GM23248 (cell line): ENCODE results near the gene P3H3.
"Not testable (repeated sequence)": the region's sequence is repeated elsewhere in the genome, so short reads cannot be mapped to it uniquely, and the experiment has no call there.

Experiments used
- EZH2 ChIP-seq: fragments of 200-600 bp; sonication (generic); IDR thresholded peaks from 2 replicates; pipeline ENCODE4 v1.6.1; 2018; ENCODE audit warnings: antibody characterized with exemption, mild to moderate bottlenecking; ENCODE audit not compliant: insufficient read depth, poor library complexity, severe bottlenecking
- EZH2phosphoT487 ChIP-seq: fragments of 200-600 bp; sonication (generic); IDR thresholded peaks from 2 replicates; pipeline ENCODE4 v1.6.1; 2018; ENCODE audit warnings: antibody characterized with exemption, moderate library complexity, mild to moderate bottlenecking, low read depth; ENCODE audit not compliant: insufficient read depth

DNA sequence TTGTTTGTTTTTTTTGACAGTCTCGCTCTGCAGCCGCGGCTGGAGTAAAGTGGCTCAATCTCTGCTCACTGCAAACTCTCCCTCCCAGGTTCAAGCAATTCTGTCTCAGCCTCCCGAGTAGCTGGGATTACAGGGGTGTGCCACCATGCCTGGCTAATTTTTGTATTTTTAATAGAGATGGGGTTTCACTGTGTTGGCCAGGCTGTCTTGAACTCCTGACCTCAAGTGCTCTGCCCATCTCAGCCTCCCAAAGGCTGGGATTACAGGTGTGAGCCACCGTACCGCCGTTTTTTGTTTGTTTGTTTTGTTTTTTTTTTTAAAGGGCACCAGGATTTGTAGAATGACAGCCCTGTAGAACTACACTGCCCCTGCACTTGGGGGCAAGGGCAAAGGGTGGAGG is 60.6 kb downstream of the P3H3 start:
- TF ChIP-seq EZH2, EZH2phosphoT487: not testable (repeated sequence)
